Measurements from ENCODE around the gene PAOX. TPM values are rescaled to one million over a fixed set of nuclear protein-coding genes. Genes with fewer than 3 reads are reported as not detected.

Gene PAOX
- total RNA-seq, 2 experiments from 2014 or later = 8.8 to 9.6 TPM

Small RNA genes within 50 kb of the gene (microRNA-seq; reads per million reads assigned to microRNA genes)
- gene MIR3944 (ENCODE audit: borderline microRNAs expressed, borderline number of aligned reads, borderline replicate concordance) = 1.6 reads per million

Other genes with a start within 250 kb of the PAOX start
- under 1 TPM; 0.17 to 0.70 TPM for gene KNDC1, start 219.0 kb upstream of the PAOX start, total RNA-seq
- gene UTF1, start 149.0 kb upstream of the PAOX start, total RNA-seq = not detected
- under 1 TPM; 0.07 to 0.12 TPM for gene VENTX, start 141.4 kb upstream of the PAOX start, total RNA-seq
- 100 to 1,000 TPM; 160 to 165 TPM for gene ADAM8, start 102.4 kb upstream of the PAOX start, total RNA-seq
- gene TUBGCP2, start 70.4 kb upstream of the PAOX start, total RNA-seq = 10 to 100 TPM; 54.5 to 59.1 TPM
- gene ZNF511, start 70.3 kb upstream of the PAOX start, total RNA-seq = 10 to 100 TPM; 48.7 to 51.5 TPM
- not detected for gene CALY, start 42.4 kb upstream of the PAOX start, total RNA-seq
- not detected for gene PRAP1, start 31.9 kb upstream of the PAOX start, total RNA-seq
- gene FUOM, start 21.2 kb upstream of the PAOX start, total RNA-seq = 10 to 100 TPM; 46.5 to 49.8 TPM
- gene ECHS1, start 5.9 kb upstream of the PAOX start, total RNA-seq = 10 to 100 TPM; 60.2 to 64.8 TPM
- gene MTG1, start 14.9 kb downstream of the PAOX start, total RNA-seq = 10 to 100 TPM; 33.9 to 40.3 TPM
- not detected for gene SPRN, start 45.4 kb downstream of the PAOX start, total RNA-seq
- 1 to 10 TPM; 5.4 to 6.2 TPM for gene SCART1, start 74.7 kb downstream of the PAOX start, total RNA-seq
- gene CYP2E1, start 148.1 kb downstream of the PAOX start, total RNA-seq = under 1 TPM; 0.46 to 0.86 TPM
- gene SYCE1, start 186.3 kb downstream of the PAOX start, total RNA-seq = under 1 TPM in 1 of 2 experiments, not detected in 1; 0.14 TPM
- gene FRG2B, start 247.5 kb downstream of the PAOX start, total RNA-seq = not detected